Measurements from ENCODE around the gene LAX1.

LAX1 gene

GRCh38 chr1:203813581-203814341, 48.8 kb downstream of the LAX1 start:
- Mint-ChIP-seq H3K27me3 (no peaks in the 10 kb centered on the region), H3K36me3 (peaks cover 23% of the 10 kb centered on the region), H3K4me1 (peaks cover 11% of the 10 kb centered on the region), H3K4me3 (no peak overlapping the region), H3K27ac (no peak overlapping the region), H3K9me3 (peaks cover 2% of the 10 kb centered on the region)
- DNase-seq (ENCODE audit: low spot score in 2 of 2) (no peak), ATAC-seq (ENCODE audit: low read depth) (no peak)

GRCh38 chr1:203818399-203818798, 53.4 kb downstream of the LAX1 start:
- peaks cover 22% of the 10 kb centered on the region for H3K4me1 Mint-ChIP-seq
- ATAC-seq (ENCODE audit: low read depth) = peak; percentile 96
- peak overlapping the region; percentile 36 for H3K4me3 Mint-ChIP-seq
- no peaks in the 10 kb centered on the region for H3K27me3 Mint-ChIP-seq
- H3K36me3 Mint-ChIP-seq = peaks cover 39% of the 10 kb centered on the region
- peak overlapping the region; percentile 93 for H3K27ac Mint-ChIP-seq
- H3K9me3 Mint-ChIP-seq = peaks cover 2% of the 10 kb centered on the region
- DNase-seq (ENCODE audit: low spot score in 2 of 2) = peak in 1 of 2 donors; percentile 20

- DNase-seq (ENCODE audit: low spot score in 2 of 2) (no peak), ATAC-seq (ENCODE audit: low read depth) (no peak)
- Mint-ChIP-seq H3K27ac (peak overlapping the region; percentile 50), H3K36me3 (peaks cover 36% of the 10 kb centered on the region), H3K27me3 (no peaks in the 10 kb centered on the region), H3K4me3 (no peak overlapping the region), H3K9me3 (no peaks in the 10 kb centered on the region), H3K4me1 (peaks cover 18% of the 10 kb centered on the region)
These were observed 58.3 kb downstream of the LAX1 start for GRCh38 chr1:203823306-203823705.

Data from memory B cell (primary cell).